ENCODE results near the gene MT2A. TPM values are rescaled to one million over a fixed set of nuclear protein-coding genes. Genes with fewer than 3 reads are reported as not detected.

Gene MT2A
- total RNA-seq, 2 donors from 2014 or later: 20.0 to 211 TPM

DNA sequence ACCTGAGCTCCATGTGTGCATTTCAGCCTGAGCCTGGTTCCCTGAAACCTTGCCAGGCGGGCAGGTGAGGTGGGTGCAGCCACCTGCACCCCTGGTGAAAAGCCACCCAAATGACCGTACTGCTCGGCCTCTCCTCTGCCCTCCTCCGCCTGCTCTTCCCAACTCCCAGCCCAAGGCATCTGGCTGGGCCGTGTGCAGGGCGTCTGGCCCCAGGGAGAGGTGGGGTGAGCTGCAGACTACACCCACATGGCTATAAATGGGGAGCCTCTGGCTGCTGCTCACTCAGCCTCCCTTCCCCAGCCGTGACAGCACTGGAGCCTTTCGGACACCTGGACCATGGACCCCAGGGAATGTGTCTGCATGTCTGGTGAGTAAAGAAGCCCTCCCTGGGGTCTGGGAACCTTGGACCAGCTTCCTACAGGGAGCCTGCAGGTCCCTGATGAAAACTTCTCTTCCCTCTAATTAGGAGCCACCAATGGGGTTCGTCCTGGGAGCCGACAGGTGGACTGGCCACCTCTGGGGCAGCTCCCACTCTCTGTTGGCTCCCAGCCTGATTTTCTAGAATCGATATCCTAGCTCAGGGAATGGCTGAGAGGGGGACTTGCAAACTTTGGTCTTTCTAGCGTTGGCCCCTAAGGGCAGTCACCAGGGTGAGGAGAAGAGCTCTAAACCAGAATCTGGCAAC lies 43.4 kb upstream of the MT2A start, which contains the start of gene MT4:
MT4 (plus strand) TSS at position 281 of the 685 bp plus-strand sequence; CDS start at position 337, 56 bp downstream.
- no peaks in the 10 kb centered on the region for H3K9me3 ChIP-seq
- TF ChIP-seq POLR2A (IDR thresholded peaks at IDR 0.05): no peak
- TF ChIP-seq CTCF (IDR thresholded peaks at IDR 0.05): no peak
- H3K4me3 ChIP-seq: no peak within 1 kb of the TSS
- intact Hi-C loops (cut with DNase I): no loop called here
- ATAC-seq: no peak
- no peak for DNase-seq
- 64 to 80% methylated on average over 4 to 12 of the region's 12 CpGs for WGBS, 2 donors
- no peaks in the 10 kb centered on the region for H3K4me1 ChIP-seq
- no peaks in the 10 kb centered on the region for H3K27me3 ChIP-seq
- no peak within 1 kb of the TSS for H3K27ac ChIP-seq
- no peaks in the 10 kb centered on the region for H3K36me3 ChIP-seq (replicated peaks in 1 of 2; ENCODE audit: insufficient read depth in 1 of 2, low read depth in 2 of 2)

- WGBS, 2 donors: 100% methylated on average over 1 of the region's 1 CpG
- DNase-seq (no peak), ATAC-seq (no peak)
- H3K9me3 ChIP-seq: no peaks in the 10 kb centered on the region
- no peaks in the 10 kb centered on the region for H3K36me3 ChIP-seq (replicated peaks in 1 of 2; ENCODE audit: insufficient read depth in 1 of 2, low read depth in 2 of 2)
- no peaks in the 10 kb centered on the region for H3K27me3 ChIP-seq
- H3K4me1 ChIP-seq: no peaks in the 10 kb centered on the region
- no peak overlapping the region for H3K27ac ChIP-seq
- intact Hi-C loops (cut with DNase I): no loop called here
- no peak for TF ChIP-seq POLR2A (IDR thresholded peaks at IDR 0.05)
- no peak for TF ChIP-seq CTCF (IDR thresholded peaks at IDR 0.05)
- H3K4me3 ChIP-seq: no peak overlapping the region
Observed at GRCh38 chr16:56569971-56570370, 38.4 kb upstream of the MT2A start.

- intact Hi-C loops (cut with DNase I): no loop called here
- Histone ChIP-seq H3K4me1 (no peaks in the 10 kb centered on the region), H3K4me3 (no peak overlapping the region), H3K27ac (no peak overlapping the region), H3K36me3 (replicated peaks in 1 of 2; ENCODE audit: insufficient read depth in 1 of 2, low read depth in 2 of 2) (no peaks in the 10 kb centered on the region), H3K27me3 (no peaks in the 10 kb centered on the region), H3K9me3 (no peaks in the 10 kb centered on the region)
- no peak for ATAC-seq
- DNase-seq: no peak
- 85 to 88% methylated on average over 6 to 11 of the region's 11 CpGs for WGBS, 2 donors
- TF ChIP-seq CTCF (IDR thresholded peaks at IDR 0.05): no peak
- no peak for TF ChIP-seq POLR2A (IDR thresholded peaks at IDR 0.05)
Observed at GRCh38 chr16:56571525-56571924, 36.9 kb upstream of the MT2A start.

GRCh38 chr16:56574625-56575024 lies 33.8 kb upstream of the MT2A start:
- 65 to 82% methylated on average over 1 of the region's 1 CpG for whole genome bisulfite sequencing, 2 donors
- no peak for DNase-seq
- ATAC-seq: no peak
- no peaks in the 10 kb centered on the region for H3K9me3 ChIP-seq
- no peak overlapping the region for H3K4me3 ChIP-seq
- H3K27me3 ChIP-seq: no peaks in the 10 kb centered on the region
- no peak overlapping the region for H3K27ac ChIP-seq
- intact Hi-C loops (cut with DNase I): no loop called here
- H3K4me1 ChIP-seq: no peaks in the 10 kb centered on the region
- H3K36me3 ChIP-seq (replicated peaks in 1 of 2; ENCODE audit: insufficient read depth in 1 of 2, low read depth in 2 of 2): no peaks in the 10 kb centered on the region
- TF ChIP-seq CTCF (IDR thresholded peaks at IDR 0.05): no peak
- no peak for TF ChIP-seq POLR2A (IDR thresholded peaks at IDR 0.05)
